ENCODE data around the gene TMPRSS11D.

- TF ChIP-seq CTCF (IDR thresholded peaks at IDR 0.05 in 4 of 5, conservative IDR thresholded peaks at IDR 0.05 in 1 of 5) = no peak
- TF ChIP-seq POLR2A (IDR thresholded peaks at IDR 0.05) = no peak
These were observed 28.3 kb upstream of the TMPRSS11D start for GRCh38 chr4:67912080-67912479.

All from gastrocnemius medialis (tissue), 4 donors.